Activated naive CD8-positive, alpha-beta T cell (primary cell): ENCODE data around the gene GSTP1.
"Not testable (repeated sequence)": the region's sequence is repeated elsewhere in the genome, so short reads cannot be mapped to it uniquely, and the experiment has no call there.

ENCODE experiments used
- H3K27ac Mint-ChIP-seq: one replicate; pipeline ENCODE4 v1.8.0; 2021; ENCODE audit warnings: mixed read lengths
- H3K27me3 Mint-ChIP-seq: one replicate; pipeline ENCODE4 v1.8.0; 2021; ENCODE audit warnings: mixed read lengths
- H3K36me3 Mint-ChIP-seq: one replicate; pipeline ENCODE4 v1.8.0; 2021; ENCODE audit warnings: mixed read lengths
- H3K4me1 Mint-ChIP-seq: one replicate; pipeline ENCODE4 v1.8.0; 2021; ENCODE audit warnings: low read depth, mixed read lengths
- H3K4me3 Mint-ChIP-seq: one replicate; pipeline ENCODE4 v1.8.0; 2021; ENCODE audit warnings: mild to moderate bottlenecking, mixed read lengths
- H3K9me3 Mint-ChIP-seq: one replicate; pipeline ENCODE4 v1.8.0; 2021; ENCODE audit warnings: low read depth, mixed read lengths

GSTP1 gene

DNA sequence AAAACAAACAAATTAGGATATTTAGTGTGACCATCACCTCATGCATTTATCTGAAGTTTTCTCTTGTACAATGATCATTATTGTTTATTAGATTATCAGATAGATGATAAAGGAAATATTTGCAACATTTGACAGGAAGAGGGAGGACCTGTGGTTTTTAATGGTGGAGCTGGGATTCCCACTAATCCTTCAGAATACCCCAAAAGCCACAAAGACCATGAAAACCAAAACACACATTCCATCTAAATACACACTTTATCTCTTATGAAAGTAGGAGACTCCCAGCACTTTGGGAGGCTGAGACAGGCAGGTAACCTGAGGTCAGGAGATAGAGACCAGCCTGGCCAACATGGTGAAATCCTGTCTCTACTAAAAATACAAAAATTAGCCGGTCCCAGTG, 15.5 kb downstream of the GSTP1 start:
- no peak overlapping the region for H3K27ac Mint-ChIP-seq
- no peak overlapping the region for H3K4me3 Mint-ChIP-seq
- H3K27me3 Mint-ChIP-seq = peaks cover 10% of the 10 kb centered on the region

DNA sequence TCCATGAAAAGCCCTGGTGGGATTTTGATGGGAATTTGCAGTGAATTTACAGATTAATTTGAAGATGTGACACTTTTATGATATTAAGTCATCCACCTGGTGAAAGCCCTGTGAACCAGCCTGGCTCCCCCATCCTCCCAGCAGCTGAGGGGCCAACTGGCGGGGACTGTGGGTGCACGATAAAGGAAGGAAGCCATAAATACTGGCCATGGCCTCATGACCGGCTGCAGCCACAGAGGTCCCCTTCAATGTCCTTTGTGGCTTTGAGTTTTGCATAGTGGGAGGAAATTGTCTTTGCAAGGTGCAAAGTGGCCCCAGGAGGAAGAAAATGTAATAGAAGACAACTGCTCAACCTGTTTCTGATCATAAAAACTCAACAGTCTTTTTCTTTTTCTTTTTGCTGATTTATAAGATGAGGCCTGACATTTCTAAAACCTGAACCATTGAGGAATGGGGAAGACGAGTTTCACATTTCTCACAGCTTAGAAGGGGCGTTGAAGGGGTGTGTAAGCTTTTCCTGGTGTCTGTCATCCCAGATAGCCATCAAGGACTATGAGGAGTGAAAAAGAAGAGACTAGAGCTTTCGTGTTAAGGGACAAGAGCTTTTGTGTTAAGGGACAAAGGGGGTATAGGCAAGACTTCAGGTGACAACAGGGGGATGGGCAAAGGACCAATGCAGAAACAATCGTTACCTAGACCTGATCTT, 16.9 kb downstream of the GSTP1 start:
- no peak overlapping the region for H3K27ac Mint-ChIP-seq
- H3K27me3 Mint-ChIP-seq = peaks cover 10% of the 10 kb centered on the region
- no peak overlapping the region for H3K4me3 Mint-ChIP-seq

More for the DNA sequence above, 15.5 kb downstream of the GSTP1 start:
- Mint-ChIP-seq H3K4me1 (no peaks in the 10 kb centered on the region), H3K9me3 (no peaks in the 10 kb centered on the region), H3K36me3 (no peaks in the 10 kb centered on the region)

GRCh38 chr11:67601098-67601497, 17.5 kb downstream of the GSTP1 start:
- H3K36me3 Mint-ChIP-seq = no peaks in the 10 kb centered on the region
- no peaks in the 10 kb centered on the region for H3K9me3 Mint-ChIP-seq
- peaks cover 10% of the 10 kb centered on the region for H3K27me3 Mint-ChIP-seq
- H3K4me3 Mint-ChIP-seq = no peak overlapping the region
- peaks cover 4% of the 10 kb centered on the region for H3K4me1 Mint-ChIP-seq
- no peak overlapping the region for H3K27ac Mint-ChIP-seq

More for the DNA sequence above, 16.9 kb downstream of the GSTP1 start:
- Mint-ChIP-seq H3K9me3 (no peaks in the 10 kb centered on the region), H3K36me3 (no peaks in the 10 kb centered on the region), H3K4me1 (peaks cover under 1% of the 10 kb centered on the region)

DNA sequence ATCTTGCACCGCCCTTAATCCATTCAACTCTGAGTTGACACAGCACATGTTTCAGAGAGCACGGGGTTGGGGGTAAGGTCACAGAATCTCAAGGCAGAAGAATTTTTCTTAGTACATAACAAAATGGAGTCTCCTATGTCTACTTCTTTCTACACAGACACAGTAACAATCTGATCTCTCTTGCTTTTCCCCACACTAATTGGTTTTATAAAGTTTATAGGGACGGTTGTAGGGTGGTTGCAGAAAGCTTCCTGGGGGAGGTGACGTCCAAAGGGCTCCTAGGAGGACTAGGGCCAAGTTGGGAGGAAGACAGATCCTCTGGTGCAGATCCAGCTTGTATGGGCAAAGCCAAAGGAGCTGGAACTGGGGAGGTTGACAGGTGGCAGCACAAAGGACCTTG, 20.5 kb downstream of the GSTP1 start:
- not testable (repeated sequence) for H3K27ac Mint-ChIP-seq, H3K36me3 Mint-ChIP-seq, H3K9me3 Mint-ChIP-seq, H3K27me3 Mint-ChIP-seq
- Mint-ChIP-seq H3K4me1 (peaks cover 18% of the 10 kb centered on the region), H3K4me3 (peak overlapping the region; percentile 70)

GRCh38 chr11:67604815-67605214, 21.2 kb downstream of the GSTP1 start:
- peaks cover 18% of the 10 kb centered on the region for H3K4me1 Mint-ChIP-seq
- H3K27me3 Mint-ChIP-seq = peaks cover 10% of the 10 kb centered on the region
- no peak overlapping the region for H3K27ac Mint-ChIP-seq
- peak overlapping the region; percentile 70 for H3K4me3 Mint-ChIP-seq
- H3K9me3 Mint-ChIP-seq = no peaks in the 10 kb centered on the region
- no peaks in the 10 kb centered on the region for H3K36me3 Mint-ChIP-seq

DNA sequence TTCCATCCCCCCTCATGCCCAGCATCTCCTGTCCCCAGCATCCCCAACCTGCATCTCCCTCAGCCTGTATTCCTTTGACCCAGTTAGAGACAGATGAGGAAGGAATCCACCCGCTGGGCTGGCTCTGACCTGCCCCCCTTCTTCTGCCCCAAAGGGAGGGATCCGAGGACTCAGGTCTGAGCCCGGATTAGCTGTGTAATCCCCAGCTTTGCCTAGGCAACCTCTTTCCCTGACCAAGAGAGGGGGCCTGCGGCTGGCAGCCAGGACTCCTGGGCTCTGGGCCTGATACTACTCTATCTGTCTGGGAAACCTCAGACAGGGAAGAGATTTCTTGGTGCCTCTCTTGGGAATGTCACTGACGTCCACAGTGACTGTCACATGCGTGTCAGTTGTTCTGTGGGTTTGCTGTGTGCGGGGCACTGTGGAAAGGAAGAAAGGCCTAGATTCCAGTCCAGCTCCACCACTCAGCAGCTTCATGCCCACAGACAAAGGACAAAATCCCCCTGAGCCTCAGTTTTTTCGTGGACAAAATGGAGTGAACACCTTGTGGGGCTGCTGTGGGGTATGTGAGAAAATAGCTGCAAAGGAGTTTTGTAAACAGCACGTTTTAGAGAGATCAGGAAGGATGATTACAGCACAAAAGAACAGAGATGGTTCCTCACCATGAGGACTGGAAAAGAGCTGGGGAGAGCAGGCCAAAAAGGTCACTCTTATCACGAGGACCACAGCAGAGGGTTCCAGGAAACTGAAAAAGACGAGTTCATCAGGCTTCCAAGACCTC, 21.8 kb downstream of the GSTP1 start:
- H3K4me3 Mint-ChIP-seq = peak overlapping the region; percentile 73
- peaks cover 7% of the 10 kb centered on the region for H3K27me3 Mint-ChIP-seq
- H3K27ac Mint-ChIP-seq = peak overlapping the region; percentile 70
- no peaks in the 10 kb centered on the region for H3K36me3 Mint-ChIP-seq
- H3K4me1 Mint-ChIP-seq = peaks cover 18% of the 10 kb centered on the region
- no peaks in the 10 kb centered on the region for H3K9me3 Mint-ChIP-seq

GRCh38 chr11:67606093-67606491, 22.5 kb downstream of the GSTP1 start:
- Mint-ChIP-seq H3K36me3 (no peaks in the 10 kb centered on the region), H3K9me3 (no peaks in the 10 kb centered on the region), H3K4me1 (peaks cover 18% of the 10 kb centered on the region), H3K4me3 (peak overlapping the region; percentile 94), H3K27ac (peak overlapping the region; percentile 88), H3K27me3 (peaks cover 7% of the 10 kb centered on the region)

GRCh38 chr11:67606492-67607295, 23.1 kb downstream of the GSTP1 start, which contains the start of gene NDUFV1:
Gene NDUFV1 (plus strand): TSS chr11:67606936. CDS start chr11:67607005, 69 bp downstream.
- Mint-ChIP-seq H3K4me1 (peaks cover 18% of the 10 kb centered on the region), H3K36me3 (no peaks in the 10 kb centered on the region), H3K27me3 (peaks cover 5% of the 10 kb centered on the region), H3K9me3 (no peaks in the 10 kb centered on the region), H3K27ac (peak within 1 kb of the TSS; percentile 88), H3K4me3 (peak within 1 kb of the TSS; percentile 94)

DNA sequence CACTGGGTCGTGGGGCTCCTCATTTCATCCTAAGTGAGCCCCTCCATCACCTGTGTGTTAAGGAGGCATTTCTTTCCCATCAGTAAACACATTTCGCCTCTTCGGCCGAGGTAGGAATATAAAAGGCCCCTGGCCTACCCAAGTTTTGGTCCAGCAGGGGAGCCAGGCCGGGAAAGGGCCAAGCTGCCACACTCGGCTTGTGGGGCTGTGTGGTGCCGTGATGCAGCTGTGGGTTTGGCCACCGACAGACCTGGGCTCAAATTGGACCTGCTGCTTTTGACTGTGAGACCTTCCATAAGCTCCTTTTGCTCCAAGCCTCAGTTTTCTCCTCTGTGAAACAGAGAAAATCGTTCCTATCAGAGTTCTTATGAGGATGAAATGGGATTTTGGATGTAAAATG, 23.9 kb downstream of the GSTP1 start:
- peaks cover 5% of the 10 kb centered on the region for H3K27me3 Mint-ChIP-seq
- no peaks in the 10 kb centered on the region for H3K9me3 Mint-ChIP-seq
- no peaks in the 10 kb centered on the region for H3K36me3 Mint-ChIP-seq
- H3K27ac Mint-ChIP-seq = peak overlapping the region; percentile 85
- H3K4me1 Mint-ChIP-seq = peaks cover 18% of the 10 kb centered on the region
- peak overlapping the region; percentile 94 for H3K4me3 Mint-ChIP-seq

DNA sequence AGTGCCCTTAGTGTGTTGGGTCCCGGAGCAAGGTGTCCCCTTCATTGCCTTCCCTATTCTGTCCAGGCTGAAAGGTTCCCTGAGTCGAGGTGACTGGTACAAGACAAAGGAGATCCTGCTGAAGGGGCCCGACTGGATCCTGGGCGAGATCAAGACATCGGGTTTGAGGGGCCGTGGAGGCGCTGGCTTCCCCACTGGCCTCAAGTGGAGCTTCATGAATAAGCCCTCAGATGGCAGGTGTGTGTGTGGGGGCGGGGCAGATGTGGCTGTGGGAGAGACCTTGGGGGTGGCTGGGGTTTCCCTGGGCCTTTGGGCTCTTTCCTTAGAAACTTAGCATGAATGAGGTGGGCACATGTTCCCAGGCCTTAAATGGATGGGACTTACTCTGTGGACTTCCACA, 24.9 kb downstream of the GSTP1 start:
- Mint-ChIP-seq H3K27ac (peak overlapping the region; percentile 61), H3K36me3 (no peaks in the 10 kb centered on the region), H3K9me3 (no peaks in the 10 kb centered on the region), H3K4me1 (peaks cover 24% of the 10 kb centered on the region), H3K4me3 (peak overlapping the region; percentile 94), H3K27me3 (no peaks in the 10 kb centered on the region)

- Mint-ChIP-seq H3K27me3 (no peaks in the 10 kb centered on the region), H3K27ac (no peak overlapping the region), H3K4me3 (peak overlapping the region; percentile 35), H3K4me1 (peaks cover 32% of the 10 kb centered on the region), H3K36me3 (no peaks in the 10 kb centered on the region), H3K9me3 (no peaks in the 10 kb centered on the region)
These were observed 25.7 kb downstream of the GSTP1 start for GRCh38 chr11:67609316-67609715.

DNA sequence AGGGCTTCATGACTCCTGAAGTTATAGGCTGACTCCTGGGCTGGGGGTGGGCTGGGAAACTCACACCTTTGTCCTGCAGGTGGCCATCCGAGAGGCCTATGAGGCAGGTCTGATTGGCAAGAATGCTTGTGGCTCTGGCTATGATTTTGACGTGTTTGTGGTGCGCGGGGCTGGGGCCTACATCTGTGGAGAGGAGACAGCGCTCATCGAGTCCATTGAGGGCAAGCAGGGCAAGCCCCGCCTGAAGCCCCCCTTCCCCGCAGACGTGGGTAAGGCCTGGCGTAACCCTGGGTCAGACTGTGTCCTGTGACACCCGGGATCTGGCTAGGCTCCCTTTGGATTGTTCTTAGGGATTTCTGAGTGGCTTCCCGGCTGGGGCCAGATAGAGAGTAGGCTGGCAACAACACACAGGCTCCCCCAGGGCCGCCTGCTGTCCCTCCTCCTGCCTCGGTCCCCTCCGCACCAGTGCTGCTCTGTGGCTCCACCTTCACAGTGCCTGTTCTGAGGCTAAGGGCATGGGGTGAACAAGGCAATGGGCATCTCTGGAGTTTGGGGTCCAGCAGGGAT, 26.8 kb downstream of the GSTP1 start:
- H3K9me3 Mint-ChIP-seq = no peaks in the 10 kb centered on the region
- no peaks in the 10 kb centered on the region for H3K27me3 Mint-ChIP-seq
- no peaks in the 10 kb centered on the region for H3K36me3 Mint-ChIP-seq
- peak overlapping the region; percentile 22 for H3K27ac Mint-ChIP-seq
- no peak overlapping the region for H3K4me3 Mint-ChIP-seq
- H3K4me1 Mint-ChIP-seq = peaks cover 40% of the 10 kb centered on the region

- no peak overlapping the region for H3K4me3 Mint-ChIP-seq
- no peaks in the 10 kb centered on the region for H3K36me3 Mint-ChIP-seq
- H3K27ac Mint-ChIP-seq = no peak overlapping the region
- no peaks in the 10 kb centered on the region for H3K27me3 Mint-ChIP-seq
- H3K9me3 Mint-ChIP-seq = no peaks in the 10 kb centered on the region
- peaks cover 36% of the 10 kb centered on the region for H3K4me1 Mint-ChIP-seq
These were observed 27.6 kb downstream of the GSTP1 start for GRCh38 chr11:67611165-67611564.

- Mint-ChIP-seq H3K4me3 (no peak overlapping the region), H3K36me3 (no peaks in the 10 kb centered on the region), H3K27me3 (no peaks in the 10 kb centered on the region), H3K4me1 (peaks cover 35% of the 10 kb centered on the region), H3K9me3 (no peaks in the 10 kb centered on the region), H3K27ac (peak overlapping the region; percentile 16)
These were observed 28.3 kb downstream of the GSTP1 start for GRCh38 chr11:67611704-67612587.
